Measurements from ENCODE around the gene ZNF740. TPM values are rescaled to one million over a fixed set of nuclear protein-coding genes. Genes with fewer than 3 reads are reported as not detected.
A peak's percentile ranks its signal among the peaks of the same experiment; 100 is the strongest.

ZNF740 gene
- total RNA-seq, 3 donors from 2014 or later (not counting 1 experiment from before 2014, with no cell fraction given): 37.1 to 65.9 (median 45.3) TPM

DNA sequence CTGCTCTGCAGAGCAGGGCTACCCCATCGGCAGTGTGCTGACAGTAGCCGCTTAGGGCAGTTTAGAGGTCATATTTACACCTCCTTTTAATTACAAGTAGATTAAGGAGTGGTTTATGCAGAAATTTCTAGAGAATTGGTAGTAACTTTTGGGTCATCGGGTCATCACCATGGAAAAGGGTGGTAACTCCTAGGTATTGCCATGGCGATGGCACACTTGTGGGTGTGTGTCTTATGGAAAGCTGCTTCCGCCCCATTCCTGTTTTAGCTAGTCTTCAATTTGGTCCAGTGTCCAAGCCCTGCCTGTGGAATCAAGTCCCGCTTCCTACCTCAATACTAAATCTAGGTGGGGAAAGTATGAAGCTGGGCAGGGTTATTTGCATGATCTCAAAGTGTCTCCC lies 29.5 kb upstream of the ZNF740 start:
- no peak for ATAC-seq
- 96% methylated on average over 3 of the region's 6 CpGs for WGBS (ENCODE audit: insufficient coverage)
- Histone ChIP-seq H3K36me3 (ENCODE audit: control insufficient read depth, insufficient read depth, low read length) (no peaks in the 10 kb centered on the region), H3K9me3 (ENCODE audit: control insufficient read depth, insufficient read depth, low read length) (no peaks in the 10 kb centered on the region), H3K4me3 (ENCODE audit: low read length) (no peak overlapping the region), H3K27me3 (ENCODE audit: control insufficient read depth, insufficient read depth, low read length) (no peaks in the 10 kb centered on the region), H3K27ac (ENCODE audit: low read length) (no peak overlapping the region), H3K4me1 (ENCODE audit: control insufficient read depth, insufficient read depth, low read length) (no peaks in the 10 kb centered on the region)
- H3K4me3 Mint-ChIP-seq: no peak overlapping the region
- no peaks in the 10 kb centered on the region for H3K36me3 Mint-ChIP-seq
- intact Hi-C loops (cut with micrococcal nuclease): no loop called here
- TF ChIP-seq CTCF (IDR thresholded peaks at IDR 0.05): no peak
- no peak overlapping the region for H3K27ac Mint-ChIP-seq
- no peak for DNase-seq
- no peaks in the 10 kb centered on the region for H3K4me1 Mint-ChIP-seq
- no peaks in the 10 kb centered on the region for H3K9me3 Mint-ChIP-seq
- H3K27me3 Mint-ChIP-seq (ENCODE audit: low read depth in 2 of 2): no peaks in the 10 kb centered on the region

GRCh38 chr12:53152390-53152789 lies 28.1 kb upstream of the ZNF740 start:
- no peak overlapping the region for H3K27ac ChIP-seq (ENCODE audit: low read length)
- Mint-ChIP-seq H3K9me3 (no peaks in the 10 kb centered on the region), H3K4me1 (no peaks in the 10 kb centered on the region), H3K27ac (no peak overlapping the region), H3K4me3 (no peak overlapping the region), H3K36me3 (no peaks in the 10 kb centered on the region), H3K27me3 (ENCODE audit: low read depth in 2 of 2) (no peaks in the 10 kb centered on the region)
- H3K4me3 ChIP-seq (ENCODE audit: low read length): no peak overlapping the region
- no peak for DNase-seq
- ATAC-seq: no peak
- no peaks in the 10 kb centered on the region for H3K9me3 ChIP-seq (ENCODE audit: control insufficient read depth, insufficient read depth, low read length)
- no peaks in the 10 kb centered on the region for H3K36me3 ChIP-seq (ENCODE audit: control insufficient read depth, insufficient read depth, low read length)
- no peaks in the 10 kb centered on the region for H3K4me1 ChIP-seq (ENCODE audit: control insufficient read depth, insufficient read depth, low read length)
- H3K27me3 ChIP-seq (ENCODE audit: control insufficient read depth, insufficient read depth, low read length): no peaks in the 10 kb centered on the region
- intact Hi-C loops (cut with micrococcal nuclease): no loop called here
- TF ChIP-seq CTCF (IDR thresholded peaks at IDR 0.05): no peak

GRCh38 chr12:53159195-53159839 lies 21.2 kb upstream of the ZNF740 start:
- no peaks in the 10 kb centered on the region for H3K36me3 Mint-ChIP-seq
- H3K27me3 Mint-ChIP-seq (ENCODE audit: low read depth in 2 of 2): no peaks in the 10 kb centered on the region
- peak; percentile 94 for TF ChIP-seq CTCF (IDR thresholded peaks at IDR 0.05)
- H3K9me3 Mint-ChIP-seq: no peaks in the 10 kb centered on the region
- peaks cover 9% of the 10 kb centered on the region in 2 donors for H3K4me1 Mint-ChIP-seq
- Histone ChIP-seq H3K27ac (ENCODE audit: low read length) (no peak overlapping the region), H3K9me3 (ENCODE audit: control insufficient read depth, insufficient read depth, low read length) (no peaks in the 10 kb centered on the region), H3K36me3 (ENCODE audit: control insufficient read depth, insufficient read depth, low read length) (no peaks in the 10 kb centered on the region), H3K4me1 (ENCODE audit: control insufficient read depth, insufficient read depth, low read length) (peaks cover 8% of the 10 kb centered on the region), H3K4me3 (ENCODE audit: low read length) (no peak overlapping the region), H3K27me3 (ENCODE audit: control insufficient read depth, insufficient read depth, low read length) (no peaks in the 10 kb centered on the region)
- DNase-seq (peak; percentile 84 to 94), ATAC-seq (peak; percentile 93 to 100 (median 100))
- H3K27ac Mint-ChIP-seq: peak overlapping the region in 1 of 2 donors; percentile 40
- WGBS (ENCODE audit: insufficient coverage): 11% methylated on average over 11 of the region's 14 CpGs
- no peak overlapping the region for H3K4me3 Mint-ChIP-seq
- intact Hi-C loops (cut with micrococcal nuclease): loop anchor here (1.0 to 5.0 kb wide), 6 partner anchors 31 to 186 kb away; partner anchors contain the start of genes AAAS and ITGB7

DNA sequence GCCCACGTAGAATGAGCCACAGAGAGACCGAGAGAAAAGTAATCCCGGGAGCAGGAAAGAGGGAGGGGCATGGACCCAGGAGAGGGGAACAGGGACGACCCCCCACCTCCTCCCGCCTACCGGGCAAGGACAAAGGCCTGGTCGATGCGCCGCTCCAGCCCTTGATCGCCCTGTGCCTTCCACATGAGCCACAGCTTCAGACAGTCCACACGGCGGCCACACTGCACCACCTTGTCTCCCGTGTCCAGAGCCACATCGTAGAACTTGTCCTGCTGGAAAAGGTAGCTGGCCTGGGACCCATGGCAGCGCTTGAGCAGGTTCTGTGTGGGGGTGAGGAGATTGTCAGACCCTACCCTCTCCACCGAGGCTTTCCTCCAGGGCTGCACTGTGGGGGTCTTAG lies 20.5 kb upstream of the ZNF740 start:
- no peak overlapping the region for H3K4me3 ChIP-seq (ENCODE audit: low read length)
- intact Hi-C loops (cut with micrococcal nuclease): loop anchor here (1.0 to 5.0 kb wide), 6 partner anchors 30 to 185 kb away; partner anchors contain the start of genes AAAS and ITGB7
- TF ChIP-seq CTCF (IDR thresholded peaks at IDR 0.05): no peak
- H3K27ac ChIP-seq (ENCODE audit: low read length): no peak overlapping the region
- no peaks in the 10 kb centered on the region for H3K27me3 ChIP-seq (ENCODE audit: control insufficient read depth, insufficient read depth, low read length)
- ATAC-seq (no peak), DNase-seq (no peak)
- Mint-ChIP-seq H3K27ac (no peak overlapping the region), H3K36me3 (no peaks in the 10 kb centered on the region), H3K27me3 (ENCODE audit: low read depth in 2 of 2) (no peaks in the 10 kb centered on the region), H3K4me3 (no peak overlapping the region), H3K4me1 (peaks cover 9% of the 10 kb centered on the region in 2 donors), H3K9me3 (no peaks in the 10 kb centered on the region)
- WGBS (ENCODE audit: insufficient coverage): 90% methylated on average over 16 of the region's 16 CpGs
- no peaks in the 10 kb centered on the region for H3K36me3 ChIP-seq (ENCODE audit: control insufficient read depth, insufficient read depth, low read length)
- H3K9me3 ChIP-seq (ENCODE audit: control insufficient read depth, insufficient read depth, low read length): no peaks in the 10 kb centered on the region
- peaks cover 8% of the 10 kb centered on the region for H3K4me1 ChIP-seq (ENCODE audit: control insufficient read depth, insufficient read depth, low read length)

Measured in natural killer cell (primary cell).